CD4-positive, alpha-beta T cell treated with Interleukin-12 subunit alpha and Interleukin-12 subunit beta, for 1 hour (primary cell): ENCODE measurements around the gene PDZRN3.

Experiments
- DNase-seq: peaks from one replicate; pipeline ENCODE4 v3.0.0-alpha.2; 2020

Gene PDZRN3

DNA sequence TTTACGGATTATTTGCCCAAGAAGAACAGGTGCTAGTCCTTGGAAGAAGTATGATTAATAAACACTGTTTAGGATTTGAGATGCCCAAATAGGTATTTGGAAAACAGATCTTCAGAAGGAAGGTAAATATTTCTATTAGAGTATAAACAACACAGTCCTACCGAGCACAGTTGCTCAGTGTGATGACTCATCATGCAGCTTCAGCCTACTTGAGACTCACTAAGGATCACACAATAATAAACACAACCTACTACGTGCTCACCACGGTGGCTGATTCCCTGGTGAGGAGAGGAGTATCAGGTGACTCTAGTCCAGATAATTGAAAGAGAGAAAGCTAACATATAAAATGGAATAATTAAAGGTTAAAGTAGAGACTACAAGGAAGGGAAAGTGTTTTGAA, 72.0 kb downstream of the PDZRN3 start:
- no peak for DNase-seq

- no peak for DNase-seq
Measured at GRCh38 chr3:73550032-73550431, 74.7 kb downstream of the PDZRN3 start.

DNA sequence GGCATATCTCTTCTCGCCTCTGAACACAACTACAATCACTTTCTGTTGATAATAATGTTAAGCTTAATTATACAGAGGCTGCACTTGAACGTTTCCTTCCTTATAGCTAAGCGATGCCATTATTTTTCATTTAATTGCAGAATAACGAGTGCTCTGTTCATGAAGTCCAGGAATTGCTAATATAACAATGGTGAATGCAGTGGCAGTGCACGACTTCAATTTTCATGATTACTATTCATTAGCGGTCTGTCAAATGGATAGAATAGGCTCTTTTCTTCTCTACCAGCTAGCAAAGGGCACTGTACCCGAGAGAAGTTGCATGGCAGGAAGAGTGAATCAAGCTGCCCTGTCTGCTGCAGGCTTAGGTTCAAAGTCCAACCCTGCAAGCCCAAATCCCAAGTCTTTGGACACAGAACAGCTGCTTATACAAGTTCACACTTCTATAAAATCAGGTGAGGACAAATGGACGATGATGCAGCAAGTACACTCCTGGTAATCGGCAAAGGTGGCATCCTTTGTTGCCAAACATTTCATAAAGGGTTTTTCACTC, 75.6 kb downstream of the PDZRN3 start:
- no peak for DNase-seq

- no peak for DNase-seq
Measured at GRCh38 chr3:73548436-73548835, 76.3 kb downstream of the PDZRN3 start.

DNA sequence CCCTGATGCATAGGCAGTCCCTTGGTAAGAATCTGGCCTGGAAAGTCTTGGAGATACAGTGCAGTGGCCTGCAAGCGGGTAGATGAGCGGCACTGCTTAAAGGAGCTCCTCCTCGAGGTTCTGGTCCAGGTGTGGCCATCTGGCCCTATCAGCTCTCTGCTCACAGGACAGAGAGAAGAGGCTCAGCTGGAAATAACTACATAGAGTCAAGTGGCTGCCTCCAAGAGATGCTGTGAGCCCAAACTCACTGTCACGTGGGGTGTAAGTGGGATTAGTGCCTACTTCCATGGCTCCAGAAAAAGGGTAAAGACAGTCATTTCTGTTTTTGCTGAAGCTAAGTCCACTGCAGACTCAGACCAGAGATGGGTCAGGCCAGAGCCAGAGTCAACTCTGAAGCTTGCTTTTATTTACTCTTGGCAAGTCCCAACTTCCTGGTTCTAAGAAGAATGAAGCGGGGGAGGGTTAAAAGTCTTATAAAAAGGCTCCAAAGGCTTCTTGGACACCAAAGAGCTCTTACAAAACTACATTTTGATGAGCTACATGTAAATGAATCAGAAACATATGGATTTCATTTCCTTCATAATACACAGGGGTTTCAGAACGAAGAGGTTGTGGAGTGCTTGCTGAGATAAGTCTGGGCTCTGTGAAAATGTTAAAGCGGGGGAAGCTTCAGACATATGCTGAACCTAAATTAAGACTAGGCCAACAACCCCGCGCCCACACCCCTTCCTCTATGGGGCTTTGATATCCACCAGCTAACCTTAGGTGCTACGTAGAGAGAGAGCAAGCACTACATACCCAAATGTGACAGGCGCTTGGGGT, 77.1 kb downstream of the PDZRN3 start:
- DNase-seq, result no peak

GRCh38 chr3:73546961-73547360, 77.8 kb downstream of the PDZRN3 start:
- no peak for DNase-seq

GRCh38 chr3:73543412-73543811, 81.3 kb downstream of the PDZRN3 start:
- DNase-seq, result no peak

DNA sequence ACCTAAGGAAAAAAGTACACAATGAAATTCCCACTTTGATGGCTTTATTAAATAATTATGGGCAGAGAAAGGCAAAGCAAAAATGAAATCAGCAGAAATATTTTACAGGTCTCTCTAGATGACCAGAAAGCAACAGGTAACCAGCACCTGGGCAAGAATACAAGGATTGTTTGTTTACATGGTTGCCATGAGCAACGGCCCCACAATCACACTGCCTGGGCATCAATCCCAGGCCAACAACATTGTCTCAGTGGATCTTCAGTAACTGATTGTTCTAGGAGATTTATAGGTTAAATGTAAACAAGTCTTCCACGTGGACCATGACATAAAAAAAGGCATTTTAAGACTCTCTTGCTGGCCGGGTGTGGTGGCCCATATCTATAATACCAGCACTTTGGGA, 82.6 kb downstream of the PDZRN3 start:
- DNase-seq, result no peak

DNA sequence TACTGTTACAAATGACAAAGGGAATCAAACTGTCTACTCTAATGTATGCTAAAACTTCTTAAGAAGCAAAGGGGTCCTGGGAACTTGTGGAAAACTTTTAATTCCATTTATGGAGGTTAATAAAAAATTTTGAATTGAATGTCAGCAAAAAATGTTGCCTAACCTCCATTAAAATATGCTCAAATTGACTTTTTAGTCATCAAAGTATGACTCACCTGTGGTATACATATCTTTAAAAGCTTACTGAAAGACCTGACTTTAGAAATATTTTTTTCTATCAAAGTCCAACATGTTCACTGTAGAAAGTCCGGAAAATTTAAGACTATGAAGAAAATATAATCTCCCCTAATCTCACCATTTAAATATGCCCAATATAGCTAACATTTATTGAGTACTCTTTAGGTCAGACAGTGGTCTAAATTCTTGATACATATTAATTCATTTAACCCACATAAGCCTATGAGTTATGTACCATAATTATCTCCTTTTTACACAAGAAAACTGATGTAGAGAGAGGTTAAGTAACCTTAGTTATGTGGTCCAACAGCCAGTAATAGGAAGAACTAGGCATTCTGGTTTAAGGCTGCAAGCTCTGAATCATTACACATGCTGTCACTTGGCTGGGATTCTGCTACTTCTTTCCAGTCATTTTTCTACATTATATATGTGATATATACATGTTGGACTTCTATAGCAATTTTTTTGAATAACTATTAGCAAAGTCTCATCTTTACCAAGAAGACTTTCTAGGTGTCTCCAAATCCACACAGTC, 83.6 kb downstream of the PDZRN3 start:
- no peak for DNase-seq

DNA sequence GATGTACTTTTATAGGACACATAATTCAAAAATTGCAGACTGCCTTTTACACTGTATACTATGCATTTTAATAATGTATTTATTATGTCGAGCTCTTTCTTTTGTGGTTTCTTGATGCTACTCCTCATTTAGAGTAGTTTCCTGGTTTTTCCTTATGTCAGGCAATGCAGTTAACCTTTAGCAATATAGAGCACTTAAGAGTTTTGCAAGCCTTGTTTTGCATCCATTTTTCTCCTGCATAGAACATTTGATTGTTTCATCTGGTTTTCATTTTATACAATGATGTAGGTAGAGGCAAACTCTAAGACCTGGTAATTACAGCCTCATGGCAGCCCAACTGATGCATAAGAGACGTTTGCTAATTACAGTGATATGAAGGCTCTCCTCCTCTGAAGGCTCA, 86.3 kb downstream of the PDZRN3 start:
- DNase-seq, result no peak

DNA sequence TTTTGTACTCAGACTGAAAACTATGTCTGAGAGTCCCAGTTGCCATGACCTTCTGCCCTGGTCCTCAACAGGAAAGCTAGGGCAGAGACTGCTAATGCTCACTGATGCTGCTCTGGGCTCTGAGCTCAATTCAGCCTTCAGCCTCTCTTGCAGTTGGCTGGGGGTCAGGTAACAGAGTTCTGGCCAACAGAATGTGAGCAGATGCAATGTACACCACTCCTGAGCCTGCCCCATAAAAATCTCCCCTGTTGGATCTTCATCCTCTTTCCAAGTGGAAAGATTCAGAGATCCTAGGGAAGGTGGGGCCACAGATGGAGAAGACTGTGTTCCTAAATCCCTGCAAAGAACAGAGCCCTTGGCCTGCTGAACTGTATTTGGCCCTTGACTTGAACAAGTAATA, 87.8 kb downstream of the PDZRN3 start:
- no peak for DNase-seq

GRCh38 chr3:73536336-73536895, 88.3 kb downstream of the PDZRN3 start:
- DNase-seq, result no peak

- DNase-seq, result no peak
Measured at GRCh38 chr3:73535931-73536330, 88.8 kb downstream of the PDZRN3 start.

DNA sequence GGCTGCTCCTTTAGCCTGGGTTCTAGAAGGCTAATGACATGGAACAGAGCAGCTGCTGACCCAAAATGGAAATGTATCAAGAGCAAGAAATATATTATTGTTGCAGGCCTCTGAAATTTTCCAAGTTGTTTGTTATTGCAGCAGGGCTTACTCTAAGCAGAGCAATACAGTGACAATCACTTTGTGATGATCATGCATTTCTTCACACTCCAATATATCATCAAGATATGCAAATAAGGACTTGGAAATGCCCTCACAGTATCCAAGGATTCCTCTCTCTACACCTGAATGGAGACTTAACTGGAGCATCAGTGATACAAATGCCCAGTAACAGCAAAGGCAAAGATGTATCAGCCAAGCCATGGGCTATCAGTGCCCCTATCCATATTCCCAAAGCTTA, 89.6 kb downstream of the PDZRN3 start:
- no peak for DNase-seq

DNA sequence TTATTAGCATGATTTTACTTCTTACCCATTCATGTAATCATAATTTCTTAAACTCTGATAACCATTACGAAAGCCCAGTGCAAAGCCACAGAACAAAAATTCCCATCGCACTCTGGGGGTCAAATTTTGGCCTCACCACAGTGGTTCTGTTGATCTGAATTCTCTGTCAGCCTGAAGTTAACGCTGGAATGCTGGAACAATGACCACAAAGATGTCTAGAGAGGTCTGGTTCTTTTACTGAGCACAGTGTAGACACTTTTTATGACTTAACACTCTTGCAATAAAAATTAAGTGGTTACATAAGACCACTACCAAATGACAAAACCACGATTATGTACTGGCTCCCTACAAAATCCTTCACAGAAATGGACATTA, 94.7 kb downstream of the PDZRN3 start:
- no peak for DNase-seq

- DNase-seq, result no peak
Measured at GRCh38 chr3:73529308-73530021, 95.3 kb downstream of the PDZRN3 start.

DNA sequence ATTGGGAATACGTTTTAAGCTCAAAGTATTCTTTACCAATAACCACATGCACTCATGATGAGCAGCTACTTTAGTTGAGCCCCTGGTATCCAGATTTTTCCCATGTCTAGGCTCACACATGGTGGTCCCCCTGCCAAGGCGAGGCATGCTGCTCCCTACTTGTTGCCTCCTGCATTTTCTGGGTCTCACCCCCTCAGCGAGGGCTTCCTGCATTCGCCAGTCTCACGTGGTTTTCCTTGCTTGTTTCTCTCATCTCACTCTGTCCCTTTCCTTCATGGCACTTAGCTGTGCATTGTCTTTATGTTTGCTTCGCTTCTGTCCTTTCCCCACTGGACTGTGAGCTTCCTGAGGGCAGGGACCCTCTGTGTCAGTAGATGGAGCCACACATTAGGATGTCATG, 99.2 kb downstream of the PDZRN3 start:
- DNase-seq, result no peak

DNA sequence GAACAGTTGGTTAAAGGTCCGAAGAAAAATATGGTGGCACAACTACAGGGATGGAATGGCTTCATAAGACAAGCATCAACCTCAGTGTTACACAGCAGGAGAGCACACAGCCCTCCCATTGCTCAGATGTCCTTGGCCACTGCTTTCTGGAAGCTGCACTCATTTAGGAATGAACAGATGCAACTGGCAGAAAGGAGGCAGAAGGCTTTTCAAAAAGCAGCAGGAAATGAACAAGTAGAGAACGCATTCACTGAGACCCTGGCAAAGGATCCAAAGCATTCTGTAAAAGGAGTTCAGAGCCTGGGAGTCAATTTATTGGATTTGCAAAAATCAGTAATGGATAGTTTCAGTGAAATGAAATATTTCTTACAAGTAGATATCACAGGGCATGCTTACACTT, 101.1 kb downstream of the PDZRN3 start:
- no peak for DNase-seq

GRCh38 chr3:73521734-73522336, 102.9 kb downstream of the PDZRN3 start:
- DNase-seq, result no peak

- no peak for DNase-seq
Measured at GRCh38 chr3:73520931-73521461, 103.7 kb downstream of the PDZRN3 start.

- no peak for DNase-seq
Measured at GRCh38 chr3:73516631-73517030, 108.1 kb downstream of the PDZRN3 start.

- no peak for DNase-seq
Measured at GRCh38 chr3:73513260-73513659, 111.5 kb downstream of the PDZRN3 start.
